Measurements from ENCODE around the gene F7. TPM values are rescaled to one million over a fixed set of nuclear protein-coding genes. Genes with fewer than 3 reads are reported as not detected.

F7 gene
- total and polyA plus RNA-seq, 2 donors (not counting 1 experiment from before 2014, with no cell fraction given): not detected

DNA sequence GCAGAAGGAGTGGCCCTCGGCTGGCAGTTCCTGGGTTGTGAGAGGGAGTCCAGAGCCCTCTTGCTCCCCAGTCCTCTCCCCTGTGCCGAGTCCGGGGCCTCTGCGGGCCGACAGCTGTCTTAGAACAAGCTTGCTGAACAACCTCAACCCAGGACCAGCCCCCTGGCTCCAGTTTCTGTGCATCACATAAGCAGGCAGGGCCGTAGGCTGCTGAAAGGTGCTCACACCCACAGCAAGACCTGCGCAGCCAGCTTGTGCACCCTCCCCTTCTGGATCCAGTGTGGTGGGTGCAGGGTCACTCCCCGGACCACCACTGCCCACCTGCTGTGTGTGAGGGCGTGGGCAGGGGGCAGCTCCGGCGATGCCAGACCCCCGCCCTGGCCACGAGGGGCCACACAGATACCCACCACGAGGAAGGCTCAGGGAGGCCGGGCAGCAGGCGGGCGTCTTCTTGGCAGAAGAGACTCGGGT lies 25.2 kb upstream of the F7 start:
- H3K4me2 ChIP-seq (replicated peaks; ENCODE audit: low read depth, low read length, poor library complexity, severe bottlenecking): no peak overlapping the region
- no peak overlapping the region for H3K4me3 ChIP-seq (ENCODE audit: control extremely low read depth in 1 of 5, extremely low read depth in 1 of 5, insufficient read depth in 1 of 5, low read depth in 2 of 5, low read length in 4 of 5)
- no peak overlapping the region for H3K27ac ChIP-seq (ENCODE audit: low read length in 2 of 2)
- Mint-ChIP-seq H3K4me1 (no peaks in the 10 kb centered on the region), H3K4me3 (no peak overlapping the region), H3K27ac (no peak overlapping the region), H3K9me3 (ENCODE audit: insufficient read depth) (no peaks in the 10 kb centered on the region), H3K27me3 (no peaks in the 10 kb centered on the region)
- no peaks in the 10 kb centered on the region for H4K20me1 ChIP-seq (ENCODE audit: control insufficient read depth, insufficient read depth, low read length, poor library complexity, severe bottlenecking)
- POLR2A ChIA-PET: no interaction called here
- WGBS (ENCODE audit: insufficient coverage): 93% methylated on average over 17 of the region's 18 CpGs
- H3K79me2 ChIP-seq (ENCODE audit: control insufficient read depth, insufficient read depth, low read length): no peaks in the 10 kb centered on the region
- ATAC-seq (ENCODE audit: low read depth): no peak
- no peaks in the 10 kb centered on the region for H3K4me1 ChIP-seq (ENCODE audit: control insufficient read depth in 2 of 2, insufficient read depth in 2 of 2, low read length in 2 of 2)
- peaks cover 0 to 22% (median 0%) of the 10 kb centered on the region in 3 donors for H3K9me3 ChIP-seq (ENCODE audit: control extremely low read depth in 1 of 3, control insufficient read depth in 2 of 3, insufficient read depth in 1 of 3, low read length in 2 of 3)
- CTCF ChIA-PET: no interaction called here
- no peak for DNase-seq
- no peaks in the 10 kb centered on the region for H3K36me3 ChIP-seq (replicated peaks in 1 of 2; ENCODE audit: control extremely low read depth in 1 of 2, control insufficient read depth in 1 of 2, extremely low read depth in 1 of 2, insufficient read depth in 2 of 2, low read length in 1 of 2)
- H3K27me3 ChIP-seq (replicated peaks in 1 of 4; ENCODE audit: control extremely low read depth in 1 of 4, control insufficient read depth in 3 of 4, insufficient read depth in 4 of 4, low read length in 3 of 4): no peaks in the 10 kb centered on the region
- H3K9ac ChIP-seq (ENCODE audit: low read length): no peak overlapping the region
- TF ChIP-seq, protein P1, sequence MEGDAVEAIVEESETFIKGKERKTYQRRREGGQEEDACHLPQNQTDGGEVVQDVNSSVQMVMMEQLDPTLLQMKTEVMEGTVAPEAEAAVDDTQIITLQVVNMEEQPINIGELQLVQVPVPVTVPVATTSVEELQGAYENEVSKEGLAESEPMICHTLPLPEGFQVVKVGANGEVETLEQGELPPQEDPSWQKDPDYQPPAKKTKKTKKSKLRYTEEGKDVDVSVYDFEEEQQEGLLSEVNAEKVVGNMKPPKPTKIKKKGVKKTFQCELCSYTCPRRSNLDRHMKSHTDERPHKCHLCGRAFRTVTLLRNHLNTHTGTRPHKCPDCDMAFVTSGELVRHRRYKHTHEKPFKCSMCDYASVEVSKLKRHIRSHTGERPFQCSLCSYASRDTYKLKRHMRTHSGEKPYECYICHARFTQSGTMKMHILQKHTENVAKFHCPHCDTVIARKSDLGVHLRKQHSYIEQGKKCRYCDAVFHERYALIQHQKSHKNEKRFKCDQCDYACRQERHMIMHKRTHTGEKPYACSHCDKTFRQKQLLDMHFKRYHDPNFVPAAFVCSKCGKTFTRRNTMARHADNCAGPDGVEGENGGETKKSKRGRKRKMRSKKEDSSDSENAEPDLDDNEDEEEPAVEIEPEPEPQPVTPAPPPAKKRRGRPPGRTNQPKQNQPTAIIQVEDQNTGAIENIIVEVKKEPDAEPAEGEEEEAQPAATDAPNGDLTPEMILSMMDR (IDR thresholded peaks at IDR 0.05): no peak
- no peak for TF ChIP-seq EZH2 (IDR thresholded peaks at IDR 0.05; ENCODE audit: borderline replicate concordance, insufficient read depth, low read depth, low read length, poor library complexity, severe bottlenecking)
- no peak overlapping the region for H2AFZ ChIP-seq (ENCODE audit: insufficient read depth, low read depth, low read length, poor library complexity, severe bottlenecking)
- intact Hi-C loops (cut with micrococcal nuclease): no loop called here

DNA sequence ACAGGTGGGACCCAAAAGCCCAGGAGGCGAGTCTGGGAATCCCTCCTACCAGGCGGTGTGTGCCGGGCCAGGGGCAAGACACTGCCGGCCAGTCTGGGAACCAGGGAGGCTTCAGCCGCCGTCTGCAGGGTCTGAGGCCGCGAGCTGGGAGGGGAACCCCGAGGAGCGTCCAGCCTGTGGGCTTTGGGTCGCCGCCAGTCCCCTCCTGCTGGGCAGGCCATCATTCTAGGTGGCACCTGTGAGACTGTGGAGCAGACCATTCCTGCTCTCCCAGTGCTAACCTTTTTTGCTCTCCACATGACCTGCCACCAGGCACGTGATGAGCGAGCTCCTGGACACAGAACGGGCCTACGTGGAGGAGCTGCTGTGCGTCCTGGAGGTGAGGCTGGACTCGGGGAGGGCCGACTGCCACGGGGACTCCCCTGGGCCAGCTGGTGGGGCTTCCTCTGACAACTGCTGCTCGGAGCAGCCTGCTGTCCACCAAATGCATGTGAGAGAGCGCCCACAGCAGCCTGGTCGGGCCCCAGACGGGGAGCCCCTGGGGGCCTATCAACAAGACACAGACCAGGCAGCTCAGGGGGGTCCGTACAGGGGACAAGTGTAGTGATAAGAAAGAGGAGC lies 24.6 kb upstream of the F7 start:
- Histone ChIP-seq H3K4me2 (replicated peaks; ENCODE audit: low read depth, low read length, poor library complexity, severe bottlenecking) (no peak overlapping the region), H3K27me3 (replicated peaks in 1 of 4; ENCODE audit: control extremely low read depth in 1 of 4, control insufficient read depth in 3 of 4, insufficient read depth in 4 of 4, low read length in 3 of 4) (no peaks in the 10 kb centered on the region), H3K4me3 (ENCODE audit: control extremely low read depth in 1 of 5, extremely low read depth in 1 of 5, insufficient read depth in 1 of 5, low read depth in 2 of 5, low read length in 4 of 5) (no peak overlapping the region), H3K79me2 (ENCODE audit: control insufficient read depth, insufficient read depth, low read length) (no peaks in the 10 kb centered on the region), H2AFZ (ENCODE audit: insufficient read depth, low read depth, low read length, poor library complexity, severe bottlenecking) (no peak overlapping the region), H3K9ac (ENCODE audit: low read length) (no peak overlapping the region), H3K36me3 (replicated peaks in 1 of 2; ENCODE audit: control extremely low read depth in 1 of 2, control insufficient read depth in 1 of 2, extremely low read depth in 1 of 2, insufficient read depth in 2 of 2, low read length in 1 of 2) (no peaks in the 10 kb centered on the region), H4K20me1 (ENCODE audit: control insufficient read depth, insufficient read depth, low read length, poor library complexity, severe bottlenecking) (no peaks in the 10 kb centered on the region), H3K4me1 (ENCODE audit: control insufficient read depth in 2 of 2, insufficient read depth in 2 of 2, low read length in 2 of 2) (no peaks in the 10 kb centered on the region), H3K9me3 (ENCODE audit: control extremely low read depth in 1 of 3, control insufficient read depth in 2 of 3, insufficient read depth in 1 of 3, low read length in 2 of 3) (peaks cover 0 to 24% (median 0%) of the 10 kb centered on the region in 3 donors), H3K27ac (ENCODE audit: low read length in 2 of 2) (no peak overlapping the region)
- Mint-ChIP-seq H3K9me3 (ENCODE audit: insufficient read depth) (no peaks in the 10 kb centered on the region), H3K27me3 (no peaks in the 10 kb centered on the region), H3K27ac (no peak overlapping the region), H3K4me1 (no peaks in the 10 kb centered on the region), H3K4me3 (no peak overlapping the region)
- intact Hi-C loops (cut with micrococcal nuclease): no loop called here
- TF ChIP-seq EZH2 (IDR thresholded peaks at IDR 0.05; ENCODE audit: borderline replicate concordance, insufficient read depth, low read depth, low read length, poor library complexity, severe bottlenecking): no peak
- TF ChIP-seq, protein P1 (IDR thresholded peaks at IDR 0.05): no peak
- CTCF ChIA-PET: no interaction called here
- POLR2A ChIA-PET: no interaction called here
- ATAC-seq (ENCODE audit: low read depth): no peak
- no peak for DNase-seq
- 93% methylated on average over 23 of the region's 25 CpGs for WGBS (ENCODE audit: insufficient coverage)

Data from B cell (primary cell).